Liver (tissue), 3 donors: ENCODE data around the gene TICAM2.

Source experiments
- JUND ChIP-seq, 2 donors: IDR thresholded peaks; 2 replicates each; pipeline ENCODE4 v1.6.1; 2016; ENCODE audit warnings: antibody characterized with exemption in 2 of 2
- MAX ChIP-seq: IDR thresholded peaks from 2 replicates; pipeline ENCODE4 v1.6.1; 2016; ENCODE audit warnings: antibody characterized with exemption
- REST ChIP-seq: IDR thresholded peaks from 2 replicates; pipeline ENCODE4 v1.6.1; 2016; ENCODE audit warnings: antibody characterized with exemption, mild to moderate bottlenecking
- SP1 ChIP-seq: IDR thresholded peaks from 2 replicates; pipeline ENCODE4 v1.6.1; 2018; ENCODE audit warnings: antibody characterized with exemption, mild to moderate bottlenecking
- TAF1 ChIP-seq: conservative IDR thresholded peaks from 2 replicates; pipeline ENCODE4 v1.6.1; 2016; ENCODE audit warnings: antibody characterized with exemption, mild to moderate bottlenecking
- ZBTB33 ChIP-seq: IDR thresholded peaks from 2 replicates; pipeline ENCODE4 v1.6.1; 2016; ENCODE audit warnings: antibody characterized with exemption
- TF ChIP-seq, protein P1 (sequence below): fragments of 150-350 bp; IDR thresholded peaks from 2 replicates; pipeline ENCODE4 v1.5.1; 2017; ENCODE audit warnings: improper control_type of control experiment, low read depth, low read length; ENCODE audit not compliant: missing input control
- TF ChIP-seq, protein P2 (sequence below): IDR thresholded peaks from 2 replicates; pipeline ENCODE4 v1.6.1; 2016; ENCODE audit warnings: antibody characterized with exemption
- donor health status: healthy.
- donor health status: healthy.

DNA sequence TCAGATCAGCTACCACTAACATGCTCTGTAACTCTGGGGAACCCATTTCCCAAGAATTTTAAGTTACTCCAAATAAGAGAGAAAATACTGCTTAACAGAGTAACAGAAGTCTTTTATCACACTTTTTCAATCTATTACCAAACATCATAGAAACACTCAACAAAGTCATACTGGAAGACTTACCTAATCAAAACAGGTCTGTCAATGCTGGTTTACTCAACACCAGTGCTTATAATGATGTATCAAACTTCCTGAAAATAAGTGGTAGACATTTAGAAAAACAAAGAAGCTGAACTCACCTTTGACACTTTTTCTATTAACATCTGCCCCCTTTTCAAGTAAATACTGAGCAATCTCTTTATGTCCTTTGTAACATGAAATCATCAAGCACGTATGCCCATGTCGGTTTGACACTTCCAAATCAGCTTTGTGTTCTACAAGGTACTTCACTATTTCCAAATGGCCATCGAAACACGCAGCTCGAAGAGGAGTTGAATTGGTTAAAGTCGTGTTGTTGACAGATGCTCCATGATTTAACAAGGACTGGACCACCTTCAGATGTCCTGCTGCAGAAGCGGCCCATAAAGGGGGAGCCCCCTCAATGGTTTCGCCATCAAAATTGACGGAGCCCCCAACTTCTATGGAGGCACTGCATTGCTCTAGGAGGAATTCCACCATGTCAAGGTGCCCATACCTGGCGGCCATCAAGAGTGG, 59.5 kb downstream of the TICAM2 start:
- TF ChIP-seq, protein P1, sequence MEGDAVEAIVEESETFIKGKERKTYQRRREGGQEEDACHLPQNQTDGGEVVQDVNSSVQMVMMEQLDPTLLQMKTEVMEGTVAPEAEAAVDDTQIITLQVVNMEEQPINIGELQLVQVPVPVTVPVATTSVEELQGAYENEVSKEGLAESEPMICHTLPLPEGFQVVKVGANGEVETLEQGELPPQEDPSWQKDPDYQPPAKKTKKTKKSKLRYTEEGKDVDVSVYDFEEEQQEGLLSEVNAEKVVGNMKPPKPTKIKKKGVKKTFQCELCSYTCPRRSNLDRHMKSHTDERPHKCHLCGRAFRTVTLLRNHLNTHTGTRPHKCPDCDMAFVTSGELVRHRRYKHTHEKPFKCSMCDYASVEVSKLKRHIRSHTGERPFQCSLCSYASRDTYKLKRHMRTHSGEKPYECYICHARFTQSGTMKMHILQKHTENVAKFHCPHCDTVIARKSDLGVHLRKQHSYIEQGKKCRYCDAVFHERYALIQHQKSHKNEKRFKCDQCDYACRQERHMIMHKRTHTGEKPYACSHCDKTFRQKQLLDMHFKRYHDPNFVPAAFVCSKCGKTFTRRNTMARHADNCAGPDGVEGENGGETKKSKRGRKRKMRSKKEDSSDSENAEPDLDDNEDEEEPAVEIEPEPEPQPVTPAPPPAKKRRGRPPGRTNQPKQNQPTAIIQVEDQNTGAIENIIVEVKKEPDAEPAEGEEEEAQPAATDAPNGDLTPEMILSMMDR = no peak
- no peak for TF ChIP-seq ZBTB33
- TF ChIP-seq TAF1 = no peak
- no peak for TF ChIP-seq JUND (IDR thresholded peaks at IDR 0.05)
- TF ChIP-seq SP1 = no peak
- TF ChIP-seq REST = no peak
- TF ChIP-seq MAX = no peak
- TF ChIP-seq, protein P2, sequence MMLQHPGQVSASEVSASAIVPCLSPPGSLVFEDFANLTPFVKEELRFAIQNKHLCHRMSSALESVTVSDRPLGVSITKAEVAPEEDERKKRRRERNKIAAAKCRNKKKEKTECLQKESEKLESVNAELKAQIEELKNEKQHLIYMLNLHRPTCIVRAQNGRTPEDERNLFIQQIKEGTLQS = no peak
